ENCODE measurements around the gene RAB8B.

RAB8B gene

DNA sequence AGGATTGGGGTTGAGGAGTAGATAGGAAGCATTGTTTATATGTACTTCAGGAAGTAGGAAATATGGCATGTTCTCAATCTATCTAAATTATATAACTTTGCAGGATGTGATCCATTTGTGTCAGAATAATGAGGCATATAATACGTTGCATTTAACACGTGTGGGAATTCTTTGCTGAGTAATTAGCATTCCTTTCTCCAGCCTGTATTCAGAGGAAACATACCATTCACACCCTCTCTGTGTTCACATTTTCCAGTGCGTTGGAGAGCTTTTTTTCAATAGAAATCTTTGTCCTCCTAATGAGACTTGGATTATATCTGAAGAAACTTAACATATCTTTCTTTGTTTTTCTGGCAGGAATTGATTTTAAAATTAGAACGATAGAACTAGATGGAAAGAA, 55.0 kb downstream of the RAB8B start:
- peak overlapping the region; percentile 55 for H3K27ac Mint-ChIP-seq
- no peaks in the 10 kb centered on the region for H3K27me3 Mint-ChIP-seq
- H3K4me1 Mint-ChIP-seq, result peaks cover 12% of the 10 kb centered on the region
- peaks cover 32% of the 10 kb centered on the region for H3K36me3 Mint-ChIP-seq
- no peak overlapping the region for H3K4me3 Mint-ChIP-seq
- H3K9me3 Mint-ChIP-seq, result peaks cover 1% of the 10 kb centered on the region
- ATAC-seq (ENCODE audit: low read depth), result no peak
- DNase-seq (ENCODE audit: low spot score in 2 of 2), result no peak

DNA sequence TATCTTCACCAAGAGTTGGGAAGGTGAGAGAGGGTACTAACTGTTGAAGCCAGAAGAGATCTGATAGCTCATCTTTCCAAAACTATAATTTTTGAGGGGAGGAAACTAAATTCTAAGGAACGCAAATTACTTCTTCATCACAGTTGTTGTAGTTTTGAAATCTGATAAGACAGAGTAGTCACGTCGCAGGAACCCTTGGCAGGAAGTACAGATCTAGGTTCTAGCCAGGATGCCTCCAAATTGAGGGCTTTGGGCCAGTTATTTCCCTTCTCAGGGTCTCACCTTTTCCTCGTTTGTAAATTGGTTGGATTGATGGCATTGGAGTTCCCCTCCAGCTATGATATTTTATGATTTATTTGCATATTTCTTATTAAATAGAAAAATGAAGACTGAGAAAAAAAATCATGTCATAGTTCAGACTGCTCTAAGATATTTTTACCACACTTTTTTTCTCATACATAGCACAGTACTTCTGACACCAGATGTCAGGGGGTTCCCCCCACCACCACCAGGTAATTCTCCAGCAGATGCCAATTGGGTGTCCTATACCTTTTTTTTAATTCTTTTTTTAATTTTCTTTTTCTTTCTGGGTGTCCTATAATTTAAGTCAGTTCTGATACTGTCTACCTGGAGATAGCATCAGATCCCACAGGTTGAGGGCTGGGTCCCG, 55.7 kb downstream of the RAB8B start:
- no peak overlapping the region for H3K4me3 Mint-ChIP-seq
- H3K27ac Mint-ChIP-seq, result no peak overlapping the region
- no peak for DNase-seq (ENCODE audit: low spot score in 2 of 2)
- peaks cover 7% of the 10 kb centered on the region for H3K4me1 Mint-ChIP-seq
- peak; percentile 39 for ATAC-seq (ENCODE audit: low read depth)
- peaks cover 32% of the 10 kb centered on the region for H3K36me3 Mint-ChIP-seq
- peaks cover 1% of the 10 kb centered on the region for H3K9me3 Mint-ChIP-seq
- no peaks in the 10 kb centered on the region for H3K27me3 Mint-ChIP-seq

DNA sequence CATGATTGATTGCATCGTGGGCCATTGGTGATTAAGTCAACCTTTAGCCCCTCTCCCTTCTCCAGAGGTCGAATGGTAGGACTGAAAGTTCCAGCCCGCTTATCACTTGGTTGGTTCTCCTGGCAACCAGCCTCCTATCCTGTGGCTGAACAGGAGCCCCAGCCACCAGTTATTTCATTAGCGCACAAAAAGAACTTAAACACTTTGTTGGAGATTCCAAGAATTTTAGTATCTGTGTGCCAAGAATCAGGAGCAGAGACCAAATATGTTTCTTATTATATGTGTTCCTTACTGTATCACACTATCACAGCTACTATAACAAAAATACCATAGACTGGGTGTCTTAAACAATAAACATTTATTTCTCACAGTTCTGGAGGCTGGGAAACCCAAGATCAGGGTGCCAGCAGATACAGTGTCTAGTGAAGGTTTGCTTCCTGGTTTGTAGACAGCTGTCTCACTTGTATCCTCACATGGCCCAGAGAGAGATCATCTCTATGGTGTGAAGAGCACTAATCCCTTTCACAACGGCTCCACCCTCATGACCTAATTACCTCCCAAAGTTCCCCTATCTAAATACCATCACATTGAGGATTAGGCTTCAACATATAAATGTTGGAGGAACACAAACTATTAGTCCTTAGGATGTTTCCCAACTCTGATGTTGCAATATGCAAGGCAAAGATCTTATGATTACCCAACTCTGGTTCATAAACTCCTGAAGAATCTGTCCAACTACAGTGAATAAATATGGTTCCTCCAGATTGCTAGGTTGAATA, 57.5 kb downstream of the RAB8B start:
- Mint-ChIP-seq H3K9me3 (peaks cover 1% of the 10 kb centered on the region), H3K36me3 (peaks cover 36% of the 10 kb centered on the region), H3K27me3 (no peaks in the 10 kb centered on the region), H3K4me1 (peaks cover 7% of the 10 kb centered on the region), H3K4me3 (no peak overlapping the region), H3K27ac (peak overlapping the region; percentile 24)
- no peak for ATAC-seq (ENCODE audit: low read depth)
- DNase-seq (ENCODE audit: low spot score in 2 of 2), result no peak

DNA sequence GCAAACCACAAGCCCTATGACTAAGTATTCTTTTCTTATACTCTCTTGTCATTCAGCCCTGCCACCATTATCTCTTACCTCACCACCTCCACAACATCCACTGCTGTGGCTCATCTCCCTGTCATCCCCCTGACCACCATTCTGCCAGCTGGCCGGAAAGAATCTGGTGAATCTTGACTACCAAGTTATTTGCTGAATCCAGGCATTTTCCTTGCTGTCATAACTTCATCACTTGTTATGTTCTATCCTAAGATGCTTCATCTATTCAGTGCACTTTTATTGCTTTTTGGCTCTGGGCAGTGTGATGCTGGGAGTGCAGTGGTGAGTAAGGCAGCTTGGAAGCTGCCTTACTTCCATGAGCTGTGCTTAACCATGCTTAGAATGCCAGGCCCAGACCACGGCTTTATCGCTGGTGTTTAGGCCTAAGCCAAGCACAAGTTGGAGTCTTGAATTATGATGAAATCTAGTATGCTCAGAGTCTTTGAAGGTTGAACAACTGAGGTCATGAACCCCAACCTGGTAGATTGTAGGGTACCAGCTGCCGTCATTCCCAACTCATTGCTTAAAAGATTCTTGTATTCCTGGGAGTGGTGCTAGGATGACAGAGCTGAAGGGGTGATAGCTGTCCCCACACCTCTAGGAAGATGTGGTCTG, 61.0 kb downstream of the RAB8B start:
- Mint-ChIP-seq H3K4me3 (no peak overlapping the region), H3K36me3 (peaks cover 22% of the 10 kb centered on the region), H3K27ac (no peak overlapping the region), H3K4me1 (peaks cover 2% of the 10 kb centered on the region), H3K27me3 (no peaks in the 10 kb centered on the region), H3K9me3 (no peaks in the 10 kb centered on the region)
- no peak for ATAC-seq (ENCODE audit: low read depth)
- no peak for DNase-seq (ENCODE audit: low spot score in 2 of 2)

DNA sequence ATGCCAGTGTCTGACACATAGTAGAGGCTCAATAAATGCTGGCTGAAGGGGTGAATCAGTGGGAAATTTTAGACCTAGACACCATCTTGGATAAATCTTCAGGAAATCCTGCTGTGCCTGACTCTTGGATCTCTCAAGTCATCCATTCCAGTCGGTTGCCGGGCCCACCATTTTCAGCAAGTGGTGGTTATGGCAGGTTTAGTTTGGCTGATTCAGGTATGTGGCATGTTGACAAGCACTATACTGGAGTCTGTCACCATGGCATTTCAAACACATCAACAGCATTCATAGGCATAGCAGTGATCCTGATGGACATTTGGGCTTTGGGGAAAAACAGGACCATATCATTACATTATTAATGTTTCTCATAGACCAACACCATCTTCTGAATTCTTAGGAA, 62.3 kb downstream of the RAB8B start:
- Mint-ChIP-seq H3K9me3 (no peaks in the 10 kb centered on the region), H3K4me3 (no peak overlapping the region), H3K36me3 (peaks cover 25% of the 10 kb centered on the region), H3K27ac (no peak overlapping the region), H3K4me1 (peaks cover 2% of the 10 kb centered on the region), H3K27me3 (no peaks in the 10 kb centered on the region)
- ATAC-seq (ENCODE audit: low read depth), result no peak
- no peak for DNase-seq (ENCODE audit: low spot score in 2 of 2)

DNA sequence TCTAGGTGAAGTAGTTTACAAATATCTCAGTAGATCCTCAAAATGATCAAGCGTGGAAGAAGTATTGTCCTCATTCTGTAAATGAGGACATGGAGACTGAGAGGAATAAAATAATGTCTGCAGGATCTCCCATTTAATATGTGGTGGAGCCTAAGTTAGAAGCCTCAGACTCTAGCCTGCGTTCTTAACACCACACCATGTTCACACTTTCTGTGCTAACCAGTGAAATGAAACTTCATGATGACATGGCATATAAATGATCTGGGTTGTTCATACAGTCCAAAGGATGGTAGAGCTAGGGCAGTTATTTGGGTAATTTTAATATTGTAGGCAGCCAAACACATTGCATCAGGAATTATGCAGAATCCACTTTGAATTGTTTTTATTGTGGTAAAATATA, 62.9 kb downstream of the RAB8B start:
- Mint-ChIP-seq H3K4me1 (no peaks in the 10 kb centered on the region), H3K27me3 (no peaks in the 10 kb centered on the region), H3K27ac (no peak overlapping the region), H3K4me3 (no peak overlapping the region), H3K36me3 (peaks cover 22% of the 10 kb centered on the region), H3K9me3 (no peaks in the 10 kb centered on the region)
- DNase-seq (ENCODE audit: low spot score in 2 of 2), result no peak
- ATAC-seq (ENCODE audit: low read depth), result no peak

DNA sequence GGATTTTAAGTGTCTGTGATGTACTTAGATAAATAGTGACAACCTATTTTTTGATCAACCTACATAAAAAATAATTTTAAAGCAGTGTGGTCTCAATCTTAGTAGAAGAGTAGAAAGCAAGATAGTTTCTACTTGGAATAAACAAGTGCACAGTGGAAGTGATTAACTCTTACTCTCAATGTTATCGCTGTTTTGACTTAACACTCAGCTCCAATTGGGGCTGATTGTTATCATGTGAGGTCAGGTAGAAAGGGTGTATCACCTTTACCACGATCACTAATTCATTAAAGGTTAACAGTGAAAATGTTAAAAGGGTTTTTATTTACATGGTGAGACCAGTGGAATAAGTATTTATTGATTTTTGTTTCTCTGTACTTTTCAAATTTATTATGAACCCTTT, 65.6 kb downstream of the RAB8B start:
- H3K4me3 Mint-ChIP-seq, result no peak overlapping the region
- no peaks in the 10 kb centered on the region for H3K9me3 Mint-ChIP-seq
- H3K27me3 Mint-ChIP-seq, result no peaks in the 10 kb centered on the region
- no peaks in the 10 kb centered on the region for H3K4me1 Mint-ChIP-seq
- ATAC-seq (ENCODE audit: low read depth), result no peak
- H3K36me3 Mint-ChIP-seq, result peaks cover 22% of the 10 kb centered on the region
- H3K27ac Mint-ChIP-seq, result no peak overlapping the region
- no peak for DNase-seq (ENCODE audit: low spot score in 2 of 2)

DNA sequence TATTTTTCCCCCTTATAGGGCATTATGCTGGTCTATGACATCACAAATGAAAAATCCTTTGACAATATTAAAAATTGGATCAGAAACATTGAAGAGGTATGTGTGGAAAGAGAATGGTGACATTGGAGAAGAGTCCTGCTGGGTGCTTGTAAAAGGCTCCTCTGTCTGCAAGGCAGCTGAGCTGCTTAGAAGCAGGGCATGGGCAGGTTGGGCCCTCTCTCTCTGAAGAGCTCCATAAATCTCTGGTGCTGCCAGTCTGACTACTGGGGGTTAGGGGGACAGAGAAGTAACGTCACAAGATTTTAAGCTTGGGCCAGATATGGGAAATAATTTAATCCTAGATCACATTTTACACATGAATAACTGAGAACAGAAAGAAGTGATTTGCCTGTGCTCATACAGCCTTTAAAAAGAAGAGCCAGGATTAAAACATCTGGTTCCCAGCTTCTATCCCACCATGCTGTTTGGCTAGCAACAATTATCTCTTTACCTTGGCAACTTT, 66.1 kb downstream of the RAB8B start:
- no peak overlapping the region for H3K4me3 Mint-ChIP-seq
- H3K9me3 Mint-ChIP-seq, result no peaks in the 10 kb centered on the region
- ATAC-seq (ENCODE audit: low read depth) (no peak), DNase-seq (ENCODE audit: low spot score in 2 of 2) (no peak)
- H3K27ac Mint-ChIP-seq, result no peak overlapping the region
- H3K36me3 Mint-ChIP-seq, result peaks cover 25% of the 10 kb centered on the region
- no peaks in the 10 kb centered on the region for H3K4me1 Mint-ChIP-seq
- H3K27me3 Mint-ChIP-seq, result no peaks in the 10 kb centered on the region

DNA sequence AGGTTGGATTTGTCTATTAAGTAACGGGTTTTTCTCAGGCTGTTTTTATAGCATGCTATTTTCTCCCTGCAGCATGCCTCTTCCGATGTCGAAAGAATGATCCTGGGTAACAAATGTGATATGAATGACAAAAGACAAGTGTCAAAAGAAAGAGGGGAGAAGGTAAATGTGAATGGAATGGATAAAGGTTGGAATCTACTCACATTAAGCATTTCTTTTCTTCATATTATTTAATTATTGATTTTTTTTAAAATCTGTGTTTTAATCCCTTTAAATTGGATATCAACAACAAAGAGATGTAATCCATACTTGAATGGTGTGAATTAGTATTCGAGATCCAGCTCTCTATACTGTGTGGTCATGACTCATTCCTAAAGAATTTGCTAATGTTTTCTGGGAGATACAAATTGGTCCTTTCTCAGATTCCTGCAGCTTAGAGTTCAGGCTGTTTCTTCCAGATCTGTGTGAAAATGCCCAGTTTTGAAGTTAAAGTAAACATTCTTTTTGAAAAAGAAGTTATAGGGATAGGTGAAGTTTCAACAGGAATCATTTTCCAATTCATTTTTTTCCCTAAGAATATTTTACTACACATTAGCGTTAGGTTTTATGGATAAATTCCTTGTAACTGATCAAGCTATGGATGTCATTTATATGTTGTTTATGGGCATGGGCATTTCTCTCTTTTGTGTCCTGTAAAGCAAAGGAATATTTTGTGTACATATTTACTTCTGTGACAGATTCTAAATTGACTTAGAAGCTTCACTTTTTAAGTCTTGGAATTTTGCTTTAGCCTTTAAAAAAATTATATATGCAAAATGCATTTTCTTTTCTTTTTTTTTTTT, 67.2 kb downstream of the RAB8B start:
- ATAC-seq (ENCODE audit: low read depth), result no peak
- H3K4me1 Mint-ChIP-seq, result no peaks in the 10 kb centered on the region
- no peak overlapping the region for H3K27ac Mint-ChIP-seq
- no peaks in the 10 kb centered on the region for H3K9me3 Mint-ChIP-seq
- no peaks in the 10 kb centered on the region for H3K27me3 Mint-ChIP-seq
- peaks cover 27% of the 10 kb centered on the region for H3K36me3 Mint-ChIP-seq
- H3K4me3 Mint-ChIP-seq, result no peak overlapping the region
- no peak for DNase-seq (ENCODE audit: low spot score in 2 of 2)

DNA sequence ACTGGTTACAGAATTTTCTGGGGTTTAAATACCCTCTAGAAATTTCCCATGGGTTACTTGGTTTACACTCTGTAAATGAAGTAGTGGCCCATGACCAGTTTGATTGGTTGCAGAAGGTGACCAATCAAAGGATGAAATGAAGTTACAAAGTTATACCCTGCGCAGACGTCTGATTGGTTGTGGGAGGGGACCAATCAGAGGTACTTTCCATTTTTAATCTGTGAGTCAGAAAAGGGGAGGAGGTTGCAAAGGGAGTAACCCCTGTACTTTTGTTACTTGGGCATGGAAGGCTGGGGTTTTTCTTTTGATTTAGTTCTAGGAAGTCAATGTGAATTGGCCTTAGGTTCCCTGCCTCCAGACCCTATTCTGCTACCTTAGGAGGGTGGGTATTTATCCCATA, 69.3 kb downstream of the RAB8B start:
- H3K27me3 Mint-ChIP-seq, result no peaks in the 10 kb centered on the region
- DNase-seq (ENCODE audit: low spot score in 2 of 2) (no peak), ATAC-seq (ENCODE audit: low read depth) (no peak)
- no peaks in the 10 kb centered on the region for H3K9me3 Mint-ChIP-seq
- H3K36me3 Mint-ChIP-seq, result peaks cover 25% of the 10 kb centered on the region
- H3K4me3 Mint-ChIP-seq, result no peak overlapping the region
- H3K4me1 Mint-ChIP-seq, result no peaks in the 10 kb centered on the region
- H3K27ac Mint-ChIP-seq, result no peak overlapping the region

DNA sequence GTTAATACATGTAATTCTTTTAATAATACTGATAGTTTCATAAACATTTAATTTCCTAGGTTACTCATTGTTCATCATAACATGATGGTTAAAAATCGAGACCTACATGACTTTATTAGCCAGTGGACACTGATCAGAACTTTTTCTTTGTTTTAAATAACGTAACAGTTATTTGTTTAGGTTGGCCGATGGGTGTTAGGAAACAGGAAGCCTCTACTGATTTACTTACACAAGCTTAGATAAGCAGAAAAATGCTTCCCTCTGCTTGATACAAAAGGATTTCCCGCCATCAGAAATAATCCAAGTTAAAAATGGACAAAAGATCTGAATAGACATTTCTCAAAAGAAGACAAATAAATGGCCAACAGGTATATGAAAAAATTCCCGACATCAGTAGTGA, 71.4 kb downstream of the RAB8B start:
- Mint-ChIP-seq H3K4me1 (no peaks in the 10 kb centered on the region), H3K4me3 (no peak overlapping the region), H3K9me3 (no peaks in the 10 kb centered on the region), H3K27me3 (no peaks in the 10 kb centered on the region), H3K27ac (no peak overlapping the region), H3K36me3 (peaks cover 27% of the 10 kb centered on the region)
- ATAC-seq (ENCODE audit: low read depth) (no peak), DNase-seq (ENCODE audit: low spot score in 2 of 2) (no peak)

DNA sequence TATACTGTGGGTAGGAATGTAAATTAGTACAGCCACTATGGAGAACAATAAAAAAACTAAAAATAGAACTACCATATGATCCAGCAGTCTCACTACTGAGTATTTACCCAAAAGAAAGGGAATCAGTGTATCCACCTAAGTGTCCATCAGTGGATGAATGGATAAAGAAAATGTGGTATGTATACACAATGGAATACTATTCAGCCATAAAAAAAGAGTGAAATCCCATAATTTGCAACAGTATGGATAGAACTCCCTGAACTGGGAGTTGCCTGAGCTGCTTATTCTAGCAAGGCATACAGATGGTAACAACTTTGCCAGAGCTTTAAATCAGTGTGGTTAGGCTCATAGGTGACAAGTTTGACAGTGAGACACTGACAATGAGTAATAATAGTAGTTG, 71.9 kb downstream of the RAB8B start:
- H3K36me3 Mint-ChIP-seq, result peaks cover 24% of the 10 kb centered on the region

DNA sequence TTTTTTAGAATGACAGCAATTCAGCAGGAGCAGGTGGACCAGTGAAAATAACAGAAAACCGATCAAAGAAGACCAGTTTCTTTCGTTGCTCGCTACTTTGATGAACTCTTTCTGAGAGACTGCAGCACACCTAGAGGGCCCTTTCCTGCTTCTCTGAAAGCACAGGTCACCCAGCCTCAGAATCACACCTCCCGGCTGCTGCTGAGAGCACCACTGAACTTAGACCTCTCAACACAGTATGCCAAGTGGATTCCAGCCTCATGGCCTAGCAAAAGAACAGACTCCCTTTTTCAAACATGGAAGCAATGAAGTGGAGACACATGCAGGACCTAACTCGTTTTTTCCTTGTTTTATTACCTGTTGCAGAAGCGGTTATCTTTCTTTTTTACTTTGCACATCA, 74.1 kb downstream of the RAB8B start:
- no peak for DNase-seq (ENCODE audit: low spot score in 2 of 2)
- Mint-ChIP-seq H3K36me3 (peaks cover 18% of the 10 kb centered on the region), H3K4me1 (no peaks in the 10 kb centered on the region), H3K9me3 (no peaks in the 10 kb centered on the region), H3K4me3 (no peak overlapping the region), H3K27ac (no peak overlapping the region), H3K27me3 (no peaks in the 10 kb centered on the region)
- no peak for ATAC-seq (ENCODE audit: low read depth)

More for the DNA sequence above, 71.9 kb downstream of the RAB8B start:
- DNase-seq (ENCODE audit: low spot score in 2 of 2) (no peak), ATAC-seq (ENCODE audit: low read depth) (no peak)
- H3K9me3 Mint-ChIP-seq, result no peaks in the 10 kb centered on the region
- no peak overlapping the region for H3K4me3 Mint-ChIP-seq
- H3K4me1 Mint-ChIP-seq, result no peaks in the 10 kb centered on the region
- H3K27ac Mint-ChIP-seq, result no peak overlapping the region
- no peaks in the 10 kb centered on the region for H3K27me3 Mint-ChIP-seq

Measured in memory B cell (primary cell).